ENCODE results near the gene CAPZA1.

DNA sequence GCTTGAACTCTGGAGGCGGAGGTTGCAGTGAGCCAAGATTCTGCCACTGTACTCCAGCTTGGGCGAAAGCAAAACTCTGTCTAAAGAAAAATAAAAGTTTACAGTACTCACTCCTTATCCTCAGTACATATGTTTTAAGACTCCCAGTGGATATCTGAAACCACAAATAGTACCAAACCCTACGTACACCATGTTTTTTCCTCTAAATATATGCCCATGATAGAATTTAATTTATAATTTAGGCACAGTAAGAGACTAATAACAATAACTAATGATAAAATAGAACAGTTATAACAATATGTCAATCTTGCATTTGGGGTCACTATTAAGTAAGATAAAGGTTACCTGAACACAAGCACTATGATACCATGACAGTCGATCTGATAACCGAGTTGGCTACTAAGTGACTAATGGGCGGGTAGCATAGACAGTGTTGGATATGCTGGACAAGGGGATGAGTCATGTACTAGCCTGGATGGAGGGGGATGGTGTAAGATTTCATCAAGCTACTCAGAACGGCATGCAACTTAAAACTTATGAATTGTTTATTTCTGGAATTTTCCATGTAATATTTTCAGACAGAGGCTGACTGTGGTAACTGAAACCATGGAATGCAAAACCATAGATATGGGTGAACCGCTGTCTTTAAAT lies 44.4 kb upstream of the CAPZA1 start:
- TF ChIP-seq, protein P1, sequence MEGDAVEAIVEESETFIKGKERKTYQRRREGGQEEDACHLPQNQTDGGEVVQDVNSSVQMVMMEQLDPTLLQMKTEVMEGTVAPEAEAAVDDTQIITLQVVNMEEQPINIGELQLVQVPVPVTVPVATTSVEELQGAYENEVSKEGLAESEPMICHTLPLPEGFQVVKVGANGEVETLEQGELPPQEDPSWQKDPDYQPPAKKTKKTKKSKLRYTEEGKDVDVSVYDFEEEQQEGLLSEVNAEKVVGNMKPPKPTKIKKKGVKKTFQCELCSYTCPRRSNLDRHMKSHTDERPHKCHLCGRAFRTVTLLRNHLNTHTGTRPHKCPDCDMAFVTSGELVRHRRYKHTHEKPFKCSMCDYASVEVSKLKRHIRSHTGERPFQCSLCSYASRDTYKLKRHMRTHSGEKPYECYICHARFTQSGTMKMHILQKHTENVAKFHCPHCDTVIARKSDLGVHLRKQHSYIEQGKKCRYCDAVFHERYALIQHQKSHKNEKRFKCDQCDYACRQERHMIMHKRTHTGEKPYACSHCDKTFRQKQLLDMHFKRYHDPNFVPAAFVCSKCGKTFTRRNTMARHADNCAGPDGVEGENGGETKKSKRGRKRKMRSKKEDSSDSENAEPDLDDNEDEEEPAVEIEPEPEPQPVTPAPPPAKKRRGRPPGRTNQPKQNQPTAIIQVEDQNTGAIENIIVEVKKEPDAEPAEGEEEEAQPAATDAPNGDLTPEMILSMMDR (IDR thresholded peaks at IDR 0.05) = no peak
- no peak for TF ChIP-seq POLR2A (IDR thresholded peaks at IDR 0.05)
